Skin epidermis (tissue), 12 donors: ENCODE measurements around the gene NTS.
A peak's percentile ranks its signal among the peaks of the same experiment; 100 is the strongest.

ENCODE experiments used
- H3K27ac ChIP-seq, 21 experiments: fragments of 200-600 bp; sonication (generic) in 11 of 21; one replicate each; pipeline ENCODE4 v1.5.0; 2020; ENCODE audit warnings: mild to moderate bottlenecking in 3 of 21, inconsistent platforms in 2 of 21, moderate library complexity in 2 of 21
- H3K4me3 ChIP-seq, 7 experiments: fragments of 200-600 bp; sonication (generic) in 2 of 7; one replicate each; pipeline ENCODE4 v1.5.0; 2020; ENCODE audit warnings: inconsistent platforms in 2 of 7, mild to moderate bottlenecking in 2 of 7, moderate library complexity in 1 of 7

NTS gene

DNA sequence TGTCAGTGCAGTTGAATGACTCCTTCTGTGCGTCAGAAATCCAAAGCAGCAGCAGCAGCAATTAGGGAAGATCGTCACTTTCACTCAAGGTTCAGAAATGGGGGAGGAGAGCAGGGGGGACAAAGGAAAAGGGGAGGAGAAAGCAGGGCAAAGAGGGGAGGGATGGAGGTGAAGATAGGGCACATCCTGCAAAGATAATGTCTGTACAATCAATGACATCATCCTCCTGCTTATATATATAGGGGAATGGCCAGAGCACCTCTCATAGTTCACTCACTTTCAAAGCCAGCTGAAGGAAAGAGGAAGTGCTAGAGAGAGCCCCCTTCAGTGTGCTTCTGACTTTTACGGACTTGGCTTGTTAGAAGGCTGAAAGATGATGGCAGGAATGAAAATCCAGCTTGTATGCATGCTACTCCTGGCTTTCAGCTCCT, at the start of gene NTS:
NTS (plus strand) TSS at position 265 of the 431 bp plus-strand sequence; CDS start at position 374, 109 bp downstream.
- H3K27ac ChIP-seq, result no peak within 1 kb of the TSS

GRCh38 chr12:85825746-85826145, 48.3 kb upstream of the NTS start:
- no peak overlapping the region for H3K4me3 ChIP-seq
- H3K27ac ChIP-seq, result no peak overlapping the region

More for the DNA sequence above, at the start of gene NTS:
- H3K4me3 ChIP-seq, result no peak within 1 kb of the TSS

DNA sequence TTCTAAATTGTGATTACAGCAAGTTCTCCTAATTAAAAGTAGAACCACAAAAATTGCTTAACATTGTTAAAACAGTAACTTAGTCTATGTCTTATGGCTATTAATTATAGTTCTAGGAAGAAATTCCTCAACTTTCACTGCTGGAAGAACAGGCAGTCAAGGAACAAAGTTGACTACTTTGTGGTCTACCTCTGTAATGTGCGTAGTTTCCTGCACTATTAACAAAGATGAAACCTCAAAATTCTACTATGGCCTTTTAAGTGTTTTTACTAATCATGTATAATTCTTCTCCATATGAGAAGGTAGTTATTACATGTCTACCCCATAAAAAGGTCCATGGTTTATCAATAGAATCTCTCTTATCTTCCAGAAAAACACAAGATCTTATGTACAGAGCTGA, 45.5 kb upstream of the NTS start:
- H3K27ac ChIP-seq, result no peak overlapping the region
- no peak overlapping the region for H3K4me3 ChIP-seq

DNA sequence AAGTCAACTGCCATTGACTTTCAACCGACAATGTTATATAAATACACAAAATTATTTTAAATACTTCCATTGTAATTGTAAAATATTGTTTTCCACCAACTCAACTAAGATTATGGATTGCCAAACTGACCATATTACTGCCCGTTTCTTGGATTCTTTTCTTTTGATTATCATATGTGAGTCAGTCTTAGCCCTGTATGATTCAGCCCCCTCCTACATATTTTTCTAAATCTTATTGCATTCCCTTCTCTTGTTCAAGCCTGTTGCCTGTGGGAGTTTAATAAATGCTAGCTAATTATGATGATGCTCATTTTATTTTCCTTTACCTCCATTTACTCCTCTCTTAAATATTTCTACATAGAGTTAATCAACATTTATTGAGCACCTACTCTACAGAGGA, 44.7 kb upstream of the NTS start:
- Histone ChIP-seq H3K4me3 (no peak overlapping the region), H3K27ac (no peak overlapping the region)

DNA sequence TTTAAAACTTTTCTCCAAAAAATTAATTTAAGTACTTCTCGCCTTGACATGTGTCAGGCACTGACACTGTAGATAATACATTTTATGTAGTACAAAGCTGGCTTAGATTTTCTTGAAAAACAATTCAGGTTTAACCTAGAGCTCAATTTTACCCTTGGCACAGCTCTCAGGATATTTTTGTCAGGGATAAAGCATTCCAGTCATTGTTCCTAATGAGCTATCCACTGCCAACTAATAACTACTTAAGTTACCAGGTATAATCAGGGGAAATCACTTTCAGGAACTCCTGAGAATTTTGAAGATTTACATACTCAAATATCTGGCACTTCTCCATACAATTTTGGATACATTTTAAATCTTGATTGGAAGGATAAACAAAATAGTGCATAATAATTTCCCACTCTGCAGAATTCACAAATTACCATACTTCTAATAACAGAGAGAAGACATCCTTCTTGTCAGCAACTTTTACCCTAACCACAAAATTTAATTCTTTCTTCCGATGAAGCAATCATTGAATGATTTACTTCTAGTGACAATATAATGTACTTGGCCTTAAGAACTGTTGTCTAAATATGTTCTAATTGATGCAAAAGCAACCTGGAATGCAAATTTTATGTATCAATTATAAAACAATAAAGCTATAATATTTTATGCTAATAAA, 42.6 kb upstream of the NTS start:
- Histone ChIP-seq H3K4me3 (no peak overlapping the region), H3K27ac (no peak overlapping the region)

DNA sequence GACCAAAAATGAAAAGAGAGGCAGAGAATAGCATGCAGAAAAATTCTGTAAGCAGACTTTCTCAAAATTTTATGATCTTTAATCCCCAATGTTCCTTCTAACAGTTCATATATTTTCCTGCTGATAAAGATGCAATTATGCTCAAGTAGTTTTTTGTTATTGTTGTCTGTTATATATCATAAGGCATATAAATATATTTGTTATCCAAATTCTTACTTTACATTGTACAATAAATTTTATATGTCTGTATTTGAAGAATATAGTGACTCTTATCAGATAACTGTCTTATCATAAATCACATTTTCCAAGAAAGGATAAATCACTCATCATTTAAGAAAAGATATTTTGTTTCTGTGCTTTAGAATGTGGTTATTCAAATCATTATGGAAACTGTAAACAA, 40.5 kb upstream of the NTS start:
- Histone ChIP-seq H3K27ac (peak overlapping the region in 2 of 21 experiments; percentile 11 to 29), H3K4me3 (no peak overlapping the region)

- Histone ChIP-seq H3K27ac (peak overlapping the region in 6 of 21 experiments; percentile 14 to 87 (median 62)), H3K4me3 (peak overlapping the region in 2 of 7 experiments; percentile 37 to 46)
These were observed 39.7 kb upstream of the NTS start for GRCh38 chr12:85834378-85834777.

GRCh38 chr12:85835426-85836196, 38.5 kb upstream of the NTS start:
- Histone ChIP-seq H3K27ac (peak overlapping the region in 19 of 21 experiments; percentile 41 to 87 (median 76)), H3K4me3 (peak overlapping the region; percentile 19 to 46 (median 35))

DNA sequence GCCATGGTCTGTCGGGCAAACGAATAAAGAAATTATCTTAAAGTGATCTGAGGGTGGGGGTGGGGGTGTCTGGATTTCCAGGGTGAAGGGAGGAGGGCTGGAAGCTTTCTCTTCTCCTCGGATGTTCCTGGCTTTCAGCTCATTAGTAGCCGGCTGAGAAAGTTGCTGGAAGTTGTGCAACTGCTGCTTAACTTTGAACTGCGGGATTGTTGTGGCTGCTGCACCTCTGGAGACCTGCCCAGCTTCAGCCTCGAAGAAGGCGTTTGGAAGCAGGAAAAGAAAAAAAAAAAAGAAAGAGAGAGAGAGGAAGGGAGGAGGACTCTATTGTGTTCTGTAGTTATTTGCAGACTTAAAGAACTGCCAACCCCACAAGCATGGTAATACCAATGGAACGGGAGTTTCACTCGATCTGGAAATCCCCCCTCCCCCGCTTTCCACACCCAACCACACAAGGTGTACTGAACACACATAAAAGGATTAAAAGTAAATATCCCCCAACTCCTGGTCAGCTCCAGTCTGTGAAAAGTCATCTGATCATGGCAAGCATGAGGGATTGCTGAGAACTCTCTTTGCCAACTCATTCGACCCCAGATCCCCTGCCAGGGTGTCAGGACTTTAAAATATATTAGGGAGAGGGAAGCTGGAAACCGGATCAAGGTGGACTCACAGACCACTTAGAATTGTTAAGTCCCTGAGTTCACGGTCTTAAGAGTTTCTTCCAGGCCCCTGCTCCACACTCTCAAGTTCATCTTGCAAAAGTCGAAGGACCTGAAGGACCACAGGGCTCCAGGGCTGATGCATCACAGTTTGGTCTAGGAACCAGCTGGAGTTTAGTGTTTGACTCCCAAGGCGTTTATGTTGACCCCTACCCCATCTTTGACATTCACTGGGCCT, 37.7 kb upstream of the NTS start, which contains the start of gene RASSF9:
RASSF9 (minus strand) TSS at position 213 of the 894 bp plus-strand sequence; CDS start at position 5, 208 bp downstream.
- peak within 1 kb of the TSS in 19 of 21 experiments; percentile 41 to 87 (median 76) for H3K27ac ChIP-seq

GRCh38 chr12:85843606-85844310, 30.3 kb upstream of the NTS start:
- H3K27ac ChIP-seq, result no peak overlapping the region
- H3K4me3 ChIP-seq, result no peak overlapping the region

More for the DNA sequence above, 37.7 kb upstream of the NTS start, which contains the start of gene RASSF9:
- H3K4me3 ChIP-seq, result peak within 1 kb of the TSS; percentile 19 to 46 (median 35)

- no peak overlapping the region for H3K4me3 ChIP-seq
- H3K27ac ChIP-seq, result no peak overlapping the region
These were observed 24.8 kb upstream of the NTS start for GRCh38 chr12:85849344-85849743.

DNA sequence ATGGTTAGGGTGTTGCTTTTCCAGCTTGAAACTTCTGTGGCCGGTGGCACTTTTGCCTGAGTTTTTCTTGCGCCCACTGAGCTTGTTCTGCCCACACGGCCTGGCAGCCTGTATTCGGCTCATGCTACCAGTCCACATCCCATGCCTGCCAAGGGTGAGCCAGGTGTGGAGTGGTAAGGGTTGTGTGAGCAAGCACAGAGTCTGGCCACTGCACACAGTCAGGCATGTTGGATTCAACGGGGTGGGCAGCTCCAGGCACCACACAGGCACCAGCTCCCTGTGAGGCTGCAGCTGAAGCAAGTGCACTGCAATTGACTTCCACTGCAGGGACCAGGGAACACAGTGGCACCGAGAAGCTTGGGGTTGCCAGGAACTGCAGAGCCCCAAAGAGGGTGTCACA, 18.8 kb upstream of the NTS start:
- no peak overlapping the region for H3K4me3 ChIP-seq
- no peak overlapping the region for H3K27ac ChIP-seq

DNA sequence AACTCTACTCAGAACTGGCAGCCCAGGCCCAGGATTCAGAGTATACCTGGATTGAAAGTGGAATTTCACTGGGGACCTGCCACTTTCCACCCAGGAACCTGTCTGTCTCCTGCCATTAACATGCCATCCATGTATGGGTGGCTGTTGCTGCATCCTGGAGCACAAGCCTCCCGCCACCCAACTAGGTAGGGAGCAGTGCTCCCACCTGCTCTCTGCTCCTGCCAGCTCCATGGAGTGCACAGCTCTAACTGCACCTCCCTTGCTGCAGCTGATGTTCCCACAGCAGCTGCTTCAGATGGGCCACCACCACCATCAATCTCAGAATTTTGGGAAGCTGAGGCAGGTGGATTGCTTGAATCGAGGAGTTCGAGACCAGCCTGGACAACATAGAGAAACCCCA, 17.1 kb upstream of the NTS start:
- no peak overlapping the region for H3K27ac ChIP-seq
- no peak overlapping the region for H3K4me3 ChIP-seq

DNA sequence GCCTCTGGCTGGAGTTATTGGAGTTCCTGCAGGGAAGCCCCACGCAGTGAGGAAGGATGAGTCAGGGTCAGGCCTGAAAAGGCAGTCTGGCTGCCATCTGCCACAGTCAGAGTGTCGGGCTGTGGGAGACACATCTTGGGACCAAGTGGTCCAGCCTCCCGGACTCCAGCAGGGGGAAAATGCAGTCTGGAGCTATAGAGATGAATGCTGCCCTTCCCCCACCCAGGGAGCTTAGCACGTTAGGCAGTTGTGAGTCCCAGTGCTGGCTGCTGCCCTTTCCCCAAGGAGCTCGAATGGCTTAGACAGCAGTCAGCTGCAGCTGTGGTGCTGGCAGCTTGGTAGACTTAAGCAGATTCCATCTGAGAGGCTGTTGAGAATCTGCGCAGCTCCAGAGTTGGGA, 8.2 kb upstream of the NTS start:
- H3K4me3 ChIP-seq, result no peak overlapping the region
- H3K27ac ChIP-seq, result peak overlapping the region in 1 of 21 experiments; percentile 23

GRCh38 chr12:85866986-85867776, 6.9 kb upstream of the NTS start:
- Histone ChIP-seq H3K27ac (no peak overlapping the region), H3K4me3 (no peak overlapping the region)

GRCh38 chr12:85872497-85873091, 1.5 kb upstream of the NTS start:
- Histone ChIP-seq H3K4me3 (no peak overlapping the region), H3K27ac (no peak overlapping the region)

DNA sequence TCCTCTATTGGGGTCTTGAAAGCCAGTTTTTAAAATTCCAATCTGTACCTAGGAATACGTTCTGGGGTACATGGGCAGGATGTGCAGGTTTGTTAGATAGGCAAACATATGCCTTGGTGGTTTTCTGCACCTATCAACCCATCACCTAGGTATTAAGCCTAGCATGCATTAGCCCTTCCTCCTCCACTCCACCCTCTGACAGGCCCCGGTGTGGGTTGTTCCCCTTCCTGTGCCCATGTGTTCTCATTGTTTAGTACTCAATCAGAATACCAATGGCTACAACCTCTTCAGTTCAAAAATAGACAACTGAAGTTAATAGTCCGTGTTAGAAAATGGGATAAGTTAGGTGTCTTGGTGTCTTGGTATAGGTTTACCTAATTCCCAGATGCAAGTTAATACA, 3.4 kb downstream of the NTS start:
- no peak overlapping the region for H3K27ac ChIP-seq
- H3K4me3 ChIP-seq, result no peak overlapping the region

GRCh38 chr12:85883763-85884162, 9.7 kb downstream of the NTS start:
- Histone ChIP-seq H3K27ac (no peak overlapping the region), H3K4me3 (no peak overlapping the region)
